OCI-LY3 (cell line): ENCODE data around the gene GTF2H1.

Source experiments
- H2AFZ ChIP-seq: fragments of 200-600, 300-600 bp; shearing (Covaris generic); 2 replicates; pipeline ENCODE4 v1.6.0; 2014; ENCODE audit warnings: antibody characterized with exemption, low read depth, low read length
- H3K27ac ChIP-seq: fragments of 200-600, 300-600 bp; sonication (generic); 2 replicates; pipeline ENCODE4 v1.5.1; 2014; ENCODE audit warnings: mild to moderate bottlenecking, low read length, moderate library complexity, mixed read lengths
- H3K27me3 ChIP-seq: fragments of 200-600, 300-600 bp; sonication (generic); 2 replicates; pipeline ENCODE4 v1.6.1; 2014; ENCODE audit warnings: low read depth, low read length, mixed read lengths
- H3K36me3 ChIP-seq: fragments of 200-600, 300-600 bp; sonication (generic); replicated peaks from 2 replicates; pipeline ENCODE3; 2014; ENCODE audit warnings: low read depth, low read length, mixed read lengths
- H3K4me1 ChIP-seq: fragments of 300-600, 200-600 bp; sonication (generic); 2 replicates; pipeline ENCODE4 v1.6.1; 2014; ENCODE audit warnings: low read length, mixed read lengths
- H3K4me2 ChIP-seq: fragments of 200-600, 300-600 bp; sonication (generic); 2 replicates; pipeline ENCODE4 v1.6.1; 2014; ENCODE audit warnings: low read length, mixed read lengths
- H3K4me3 ChIP-seq: fragments of 300-600, 200-600 bp; sonication (generic); 2 replicates; pipeline ENCODE4 v1.5.1; 2014; ENCODE audit warnings: antibody characterized with exemption, mild to moderate bottlenecking, low read length, moderate library complexity
- H3K79me2 ChIP-seq: fragments of 300-600, 200-600 bp; shearing (Covaris generic); 2 replicates; pipeline ENCODE4 v1.6.1; 2014; ENCODE audit warnings: mild to moderate bottlenecking, low read length, mixed read lengths
- H3K9ac ChIP-seq: fragments of 300-600, 200-600 bp; shearing (Covaris generic); 2 replicates; pipeline ENCODE4 v1.6.0; 2014; ENCODE audit warnings: mild to moderate bottlenecking, low read length, moderate library complexity
- H3K9me3 ChIP-seq: fragments of 200-600, 300-600 bp; shearing (Covaris generic); 2 replicates; pipeline ENCODE4 v1.6.1; 2014; ENCODE audit warnings: low read length, mixed read lengths; ENCODE audit not compliant: insufficient read depth
- H4K20me1 ChIP-seq: fragments of 200-600, 300-600 bp; sonication (generic); 2 replicates; pipeline ENCODE4 v1.6.1; 2016; ENCODE audit warnings: low read length, mixed read lengths; ENCODE audit not compliant: insufficient read depth
- CTCF ChIP-seq: fragments of 200-600, 300-600 bp; sonication (generic); IDR thresholded peaks from 2 replicates; pipeline ENCODE4 v1.5.1; 2014; ENCODE audit warnings: antibody characterized with exemption, low read length, low read depth
- EZH2phosphoT487 ChIP-seq: fragments of 200-600 bp; shearing (Covaris generic); IDR thresholded peaks from 2 replicates; pipeline ENCODE4 v1.6.1; 2018; ENCODE audit warnings: antibody characterized with exemption, mixed run types, low read depth

Gene GTF2H1

GRCh38 chr11:18369398-18369797 is 47.0 kb downstream of the GTF2H1 start:
- Histone ChIP-seq H3K27ac (no peak overlapping the region), H3K4me1 (no peaks in the 10 kb centered on the region), H2AFZ (no peak overlapping the region), H3K4me3 (no peak overlapping the region), H4K20me1 (no peaks in the 10 kb centered on the region), H3K79me2 (no peaks in the 10 kb centered on the region), H3K27me3 (no peaks in the 10 kb centered on the region), H3K9ac (no peak overlapping the region), H3K4me2 (no peak overlapping the region), H3K36me3 (peaks cover 27% of the 10 kb centered on the region), H3K9me3 (no peaks in the 10 kb centered on the region)
- TF ChIP-seq CTCF (no peak), EZH2phosphoT487 (no peak)

GRCh38 chr11:18371279-18371678 is 48.9 kb downstream of the GTF2H1 start:
- Histone ChIP-seq H3K27me3 (no peaks in the 10 kb centered on the region), H3K9me3 (no peaks in the 10 kb centered on the region), H3K4me2 (no peak overlapping the region), H3K79me2 (no peaks in the 10 kb centered on the region), H3K4me1 (no peaks in the 10 kb centered on the region), H3K9ac (no peak overlapping the region), H3K36me3 (peaks cover 18% of the 10 kb centered on the region), H3K27ac (no peak overlapping the region), H3K4me3 (no peak overlapping the region), H2AFZ (no peak overlapping the region), H4K20me1 (no peaks in the 10 kb centered on the region)
- TF ChIP-seq EZH2phosphoT487: no peak
- no peak for TF ChIP-seq CTCF

- no peaks in the 10 kb centered on the region for H3K9me3 ChIP-seq
- no peak overlapping the region for H3K4me3 ChIP-seq
- TF ChIP-seq CTCF (no peak), EZH2phosphoT487 (no peak)
- H3K27me3 ChIP-seq: no peaks in the 10 kb centered on the region
- H3K4me2 ChIP-seq: no peak overlapping the region
- H3K27ac ChIP-seq: no peak overlapping the region
- peaks cover 11% of the 10 kb centered on the region for H3K36me3 ChIP-seq
- H3K4me1 ChIP-seq: no peaks in the 10 kb centered on the region
- no peaks in the 10 kb centered on the region for H4K20me1 ChIP-seq
- H2AFZ ChIP-seq: no peak overlapping the region
- H3K9ac ChIP-seq: no peak overlapping the region
- no peaks in the 10 kb centered on the region for H3K79me2 ChIP-seq
Measured at GRCh38 chr11:18372201-18372600, 49.8 kb downstream of the GTF2H1 start.

- H3K27me3 ChIP-seq: no peaks in the 10 kb centered on the region
- no peak overlapping the region for H3K4me2 ChIP-seq
- H3K9ac ChIP-seq: no peak overlapping the region
- no peak for TF ChIP-seq CTCF
- no peak for TF ChIP-seq EZH2phosphoT487
- H3K9me3 ChIP-seq: no peaks in the 10 kb centered on the region
- no peaks in the 10 kb centered on the region for H3K36me3 ChIP-seq
- no peak overlapping the region for H3K27ac ChIP-seq
- H3K4me3 ChIP-seq: no peak overlapping the region
- no peaks in the 10 kb centered on the region for H3K4me1 ChIP-seq
- no peaks in the 10 kb centered on the region for H3K79me2 ChIP-seq
- no peak overlapping the region for H2AFZ ChIP-seq
- no peaks in the 10 kb centered on the region for H4K20me1 ChIP-seq
Measured at GRCh38 chr11:18374956-18375355, 52.6 kb downstream of the GTF2H1 start.
